ENCODE data around the gene PTPRU.
A peak's percentile ranks its signal among the peaks of the same experiment; 100 is the strongest.

PTPRU gene

DNA sequence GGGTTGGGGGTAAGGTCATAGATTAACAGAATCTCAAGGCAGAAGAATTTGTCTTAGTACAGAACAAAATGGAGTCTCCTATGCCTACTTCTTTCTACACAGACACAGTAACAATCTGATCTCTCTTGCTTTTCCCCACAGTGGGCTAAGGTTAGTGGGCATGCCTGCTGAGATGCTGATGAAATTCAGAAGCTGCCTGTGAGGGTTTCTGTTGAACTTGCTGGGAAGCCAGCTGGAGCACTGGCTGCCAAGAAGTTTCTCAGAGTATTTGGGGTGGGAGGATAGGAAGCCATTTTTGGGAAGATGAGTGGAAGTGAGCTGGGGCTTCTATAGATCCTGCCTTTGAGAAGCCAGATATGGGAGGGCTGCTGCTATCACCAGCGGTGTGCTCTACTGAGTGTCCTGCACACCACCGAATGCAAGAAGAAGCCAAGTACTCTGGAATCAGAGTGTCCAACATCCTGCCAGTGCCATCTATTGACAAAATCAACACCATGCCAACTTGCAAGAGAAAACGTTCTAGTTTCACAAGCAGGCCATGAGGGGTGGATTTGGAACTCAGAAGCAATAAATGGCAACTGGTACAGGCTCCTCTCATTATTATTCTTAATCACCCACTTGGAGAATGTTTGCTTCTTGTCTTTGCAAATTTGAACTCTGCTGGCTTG is 102.7 kb downstream of the PTPRU start:
- in situ Hi-C loops (cut with HindIII; ENCODE audit: low pct_unique_long_range_greater_than_20kb, low sequenced_read_pairs) = no loop called here
- peak in 1 of 2 experiments; percentile 35 for DNase-seq (ENCODE audit: low read depth in 1 of 2, low spot score in 1 of 2)
- no peak for TF ChIP-seq JUND (IDR thresholded peaks at IDR 0.05; ENCODE audit: low read depth)

DNA sequence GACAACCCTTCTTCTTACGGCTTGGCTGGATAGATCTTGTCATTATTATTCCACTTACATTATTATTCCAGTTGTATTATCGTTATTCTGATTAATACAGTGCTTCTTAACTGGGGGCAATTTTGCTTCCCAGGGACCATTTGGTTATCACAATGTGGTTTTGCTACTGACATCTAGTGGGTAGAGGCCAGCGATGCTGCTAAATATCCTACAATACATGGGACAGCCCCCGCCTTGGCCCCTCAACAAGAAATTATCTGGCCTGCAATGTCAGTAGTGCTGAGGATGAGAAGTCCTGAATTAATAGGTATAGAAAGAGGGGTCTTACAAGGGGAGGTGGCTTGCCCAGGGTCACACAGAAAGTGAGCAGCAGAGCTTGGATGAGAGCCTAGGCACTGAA is 105.6 kb downstream of the PTPRU start:
- TF ChIP-seq JUND (IDR thresholded peaks at IDR 0.05; ENCODE audit: low read depth) = no peak
- DNase-seq (ENCODE audit: low read depth in 1 of 2, low spot score in 1 of 2) = no peak
- in situ Hi-C loops (cut with HindIII; ENCODE audit: low pct_unique_long_range_greater_than_20kb, low sequenced_read_pairs) = no loop called here

DNA sequence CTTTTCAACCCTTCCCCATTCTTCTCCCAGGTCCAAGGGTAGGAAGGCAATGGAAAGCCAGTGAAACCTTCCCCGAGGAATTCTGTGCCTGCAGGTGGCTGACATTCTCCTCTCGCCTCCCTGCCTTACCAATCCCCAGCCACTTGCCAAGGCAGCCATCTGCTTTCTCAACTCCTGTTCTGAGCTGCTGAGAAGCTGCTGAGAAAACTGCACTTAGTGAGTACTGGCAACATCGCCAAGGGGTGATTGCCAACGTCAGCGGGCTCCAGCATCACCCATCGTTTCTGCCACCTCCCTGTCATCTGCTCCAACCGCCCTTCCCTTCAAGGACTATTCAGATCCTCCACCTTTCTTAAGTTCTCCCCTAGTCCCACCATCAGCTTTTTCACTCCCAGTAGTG is 106.0 kb downstream of the PTPRU start:
- in situ Hi-C loops (cut with HindIII; ENCODE audit: low pct_unique_long_range_greater_than_20kb, low sequenced_read_pairs) = no loop called here
- no peak for TF ChIP-seq JUND (IDR thresholded peaks at IDR 0.05; ENCODE audit: low read depth)

DNA sequence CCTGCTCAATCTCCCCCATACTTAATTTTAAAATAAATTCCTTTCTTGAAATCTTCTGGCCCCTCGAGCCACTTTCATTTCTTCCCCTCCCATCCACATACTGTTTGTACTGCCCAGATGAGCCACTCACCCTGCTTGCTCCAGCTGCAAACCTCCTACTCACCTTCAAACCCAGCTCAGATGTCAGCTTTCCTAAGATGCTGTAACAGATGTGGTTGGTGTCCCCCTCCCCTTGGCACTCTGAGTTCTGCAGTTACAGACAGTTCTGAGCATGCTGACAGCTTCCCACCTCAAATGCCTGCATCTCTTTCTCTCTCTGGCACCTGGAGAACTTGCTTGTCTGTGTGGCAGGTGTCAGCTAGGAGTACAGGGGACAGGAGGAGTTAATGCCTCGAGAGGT is 106.7 kb downstream of the PTPRU start:
- DNase-seq (ENCODE audit: low read depth in 1 of 2, low spot score in 1 of 2) = no peak
- in situ Hi-C loops (cut with HindIII; ENCODE audit: low pct_unique_long_range_greater_than_20kb, low sequenced_read_pairs) = no loop called here
- TF ChIP-seq JUND (IDR thresholded peaks at IDR 0.05; ENCODE audit: low read depth) = no peak

More for the DNA sequence above, 106.0 kb downstream of the PTPRU start:
- no peak for DNase-seq (ENCODE audit: low read depth in 1 of 2, low spot score in 1 of 2)

DNA sequence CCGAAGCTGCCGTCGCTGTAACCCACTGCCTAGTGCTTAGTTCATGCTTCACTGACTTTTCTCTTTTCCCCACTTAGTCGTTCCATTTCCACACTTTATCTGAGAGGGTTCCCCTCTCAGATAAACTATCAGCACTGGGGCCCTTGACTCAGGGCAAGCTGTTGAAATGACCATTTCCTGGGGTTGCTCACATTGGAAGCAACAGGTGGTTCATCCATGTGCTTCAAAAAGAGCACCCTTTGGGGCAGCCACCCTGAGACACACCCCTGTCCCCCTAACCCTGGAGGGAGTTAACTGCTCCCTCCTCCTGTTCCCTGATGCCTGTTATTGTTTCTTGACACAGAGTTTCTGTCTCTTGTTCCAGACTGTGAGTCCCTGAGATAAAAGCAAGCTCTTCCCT is 107.2 kb downstream of the PTPRU start:
- in situ Hi-C loops (cut with HindIII; ENCODE audit: low pct_unique_long_range_greater_than_20kb, low sequenced_read_pairs) = no loop called here
- no peak for DNase-seq (ENCODE audit: low read depth in 1 of 2, low spot score in 1 of 2)

DNA sequence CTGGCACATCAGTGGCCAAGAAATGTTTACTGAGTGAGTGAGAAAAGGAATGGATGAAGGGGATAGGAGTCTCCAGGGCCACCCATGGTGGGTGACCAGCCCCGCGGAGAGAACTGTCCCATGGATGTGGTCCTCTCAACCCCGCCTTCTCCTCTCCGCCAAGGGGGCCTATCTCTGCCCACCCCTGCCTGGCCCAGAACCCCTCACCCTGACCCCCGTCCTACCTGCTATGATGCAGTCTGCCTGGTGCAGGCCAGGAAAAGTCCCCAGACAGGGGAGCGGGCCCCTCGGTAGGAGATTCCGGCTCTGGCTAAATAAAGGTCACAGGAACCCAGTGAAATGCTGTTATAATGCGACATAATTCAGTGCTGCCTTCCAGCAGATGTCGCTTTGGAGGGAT is 107.6 kb downstream of the PTPRU start:
- no peak for TF ChIP-seq JUND (IDR thresholded peaks at IDR 0.05; ENCODE audit: low read depth)
- in situ Hi-C loops (cut with HindIII; ENCODE audit: low pct_unique_long_range_greater_than_20kb, low sequenced_read_pairs) = no loop called here
- no peak for DNase-seq (ENCODE audit: low read depth in 1 of 2, low spot score in 1 of 2)

More for the DNA sequence above, 107.2 kb downstream of the PTPRU start:
- no peak for TF ChIP-seq JUND (IDR thresholded peaks at IDR 0.05; ENCODE audit: low read depth)

DNA sequence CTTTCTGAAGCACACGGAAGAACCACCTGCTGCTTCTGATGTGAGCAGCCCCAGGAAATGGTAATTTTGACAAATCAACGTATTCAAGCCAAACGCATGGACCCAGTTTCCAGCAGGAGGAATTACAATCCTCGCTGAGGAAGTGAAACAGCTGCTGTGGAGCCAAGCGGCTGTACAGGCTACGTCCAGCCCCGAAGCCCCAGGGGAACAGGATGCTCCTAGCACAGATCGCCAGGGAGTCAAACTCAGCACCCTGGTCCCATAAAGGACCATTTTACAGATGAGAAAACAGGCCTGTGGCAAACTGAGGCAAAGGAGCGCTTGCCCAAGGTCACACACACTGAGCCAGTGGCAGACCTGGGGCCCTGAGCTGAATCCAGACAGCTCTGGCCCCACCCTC is 108.0 kb downstream of the PTPRU start:
- no peak for TF ChIP-seq JUND (IDR thresholded peaks at IDR 0.05; ENCODE audit: low read depth)

DNA sequence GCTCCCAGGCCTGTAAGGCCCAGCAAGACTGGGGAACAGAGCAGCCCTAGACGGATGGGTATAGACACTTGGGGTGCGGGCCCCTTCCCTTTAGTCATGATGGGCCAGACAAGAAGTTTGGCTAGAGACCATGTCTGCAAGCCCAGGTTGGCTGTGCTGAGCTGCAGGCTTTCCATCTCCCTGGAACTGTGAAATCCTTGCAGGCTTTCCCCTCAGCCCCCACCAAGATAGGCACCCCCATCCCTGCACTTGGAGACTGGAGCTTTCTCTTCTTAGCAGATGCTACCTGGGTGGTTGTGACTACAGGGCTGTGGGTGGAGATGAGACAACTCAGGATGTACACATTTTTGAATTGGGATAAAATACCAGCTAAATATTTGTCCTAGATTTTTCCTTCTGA is 110.3 kb downstream of the PTPRU start:
- in situ Hi-C loops (cut with HindIII; ENCODE audit: low pct_unique_long_range_greater_than_20kb, low sequenced_read_pairs) = no loop called here
- no peak for DNase-seq (ENCODE audit: low read depth in 1 of 2, low spot score in 1 of 2)
- TF ChIP-seq JUND (IDR thresholded peaks at IDR 0.05; ENCODE audit: low read depth) = no peak

More for the DNA sequence above, 108.0 kb downstream of the PTPRU start:
- DNase-seq (ENCODE audit: low read depth in 1 of 2, low spot score in 1 of 2) = no peak
- in situ Hi-C loops (cut with HindIII; ENCODE audit: low pct_unique_long_range_greater_than_20kb, low sequenced_read_pairs) = no loop called here

DNA sequence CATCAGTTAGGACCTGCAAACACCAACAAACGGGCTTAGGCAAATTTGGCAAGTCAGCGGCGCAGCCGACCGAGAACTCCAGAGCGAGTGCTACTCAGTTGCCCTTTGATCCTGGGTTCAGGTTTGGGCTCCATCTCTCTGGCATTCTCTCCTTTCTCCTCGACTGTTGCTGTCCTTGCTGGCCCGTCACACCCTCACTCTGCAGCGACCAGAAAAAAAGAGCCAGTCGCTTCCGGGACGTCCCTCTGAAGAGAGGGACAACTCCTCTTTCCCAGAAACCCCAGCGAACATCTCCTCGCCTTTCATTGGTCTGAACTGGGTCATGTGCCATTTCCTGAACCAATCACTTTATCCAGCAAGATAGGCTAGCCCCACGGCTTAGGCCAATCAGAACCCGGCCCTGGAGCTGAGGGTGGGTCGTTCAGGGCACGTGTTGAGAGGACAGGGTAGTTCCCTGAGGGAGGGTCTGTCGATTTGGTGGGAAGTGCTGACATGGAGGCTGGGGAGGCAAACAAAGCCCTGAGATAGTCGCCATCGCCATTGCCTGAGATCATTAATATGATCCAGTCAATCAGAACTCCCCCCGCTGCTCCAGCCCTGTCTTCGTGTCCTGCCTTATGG is 113.7 kb downstream of the PTPRU start:
- peak in 1 of 2 experiments; percentile 8 for DNase-seq (ENCODE audit: low read depth in 1 of 2, low spot score in 1 of 2)
- TF ChIP-seq JUND (IDR thresholded peaks at IDR 0.05; ENCODE audit: low read depth) = no peak
- in situ Hi-C loops (cut with HindIII; ENCODE audit: low pct_unique_long_range_greater_than_20kb, low sequenced_read_pairs) = no loop called here

DNA sequence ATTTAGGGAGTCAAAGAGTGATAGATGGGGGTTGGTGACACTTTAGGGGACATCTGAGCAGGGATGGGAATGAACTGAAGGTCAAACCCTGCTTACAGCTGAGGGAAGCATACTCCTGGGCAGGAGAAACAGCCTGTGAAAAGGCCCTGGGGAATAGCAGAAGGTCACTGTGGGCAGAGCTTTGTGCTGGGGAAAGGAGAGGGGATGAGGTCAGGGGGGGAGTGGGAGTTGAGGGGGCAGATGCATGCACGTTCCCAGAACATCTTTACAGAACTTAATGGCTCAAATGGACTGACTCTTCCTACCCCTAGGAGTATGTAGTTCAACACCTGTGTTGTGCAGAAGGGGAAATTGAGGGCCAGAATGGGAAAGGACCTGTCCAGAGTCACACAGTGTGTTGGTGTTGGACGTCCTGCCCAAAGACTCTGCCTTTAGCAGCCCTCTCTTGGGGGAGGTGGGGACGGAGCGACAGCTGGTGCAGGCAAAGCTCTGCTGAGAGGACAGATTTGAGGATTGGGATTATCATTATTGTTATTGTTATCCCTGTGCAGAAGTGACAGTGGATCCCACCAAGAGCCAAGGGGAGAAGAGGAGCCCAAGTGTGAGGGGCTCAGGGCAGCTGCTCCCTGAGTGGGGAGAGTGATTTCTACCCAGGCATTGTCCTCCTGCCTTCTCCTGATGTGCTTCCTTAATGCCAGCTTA is 116.5 kb downstream of the PTPRU start:
- in situ Hi-C loops (cut with HindIII; ENCODE audit: low pct_unique_long_range_greater_than_20kb, low sequenced_read_pairs) = no loop called here
- no peak for TF ChIP-seq JUND (IDR thresholded peaks at IDR 0.05; ENCODE audit: low read depth)
- no peak for DNase-seq (ENCODE audit: low read depth in 1 of 2, low spot score in 1 of 2)

DNA sequence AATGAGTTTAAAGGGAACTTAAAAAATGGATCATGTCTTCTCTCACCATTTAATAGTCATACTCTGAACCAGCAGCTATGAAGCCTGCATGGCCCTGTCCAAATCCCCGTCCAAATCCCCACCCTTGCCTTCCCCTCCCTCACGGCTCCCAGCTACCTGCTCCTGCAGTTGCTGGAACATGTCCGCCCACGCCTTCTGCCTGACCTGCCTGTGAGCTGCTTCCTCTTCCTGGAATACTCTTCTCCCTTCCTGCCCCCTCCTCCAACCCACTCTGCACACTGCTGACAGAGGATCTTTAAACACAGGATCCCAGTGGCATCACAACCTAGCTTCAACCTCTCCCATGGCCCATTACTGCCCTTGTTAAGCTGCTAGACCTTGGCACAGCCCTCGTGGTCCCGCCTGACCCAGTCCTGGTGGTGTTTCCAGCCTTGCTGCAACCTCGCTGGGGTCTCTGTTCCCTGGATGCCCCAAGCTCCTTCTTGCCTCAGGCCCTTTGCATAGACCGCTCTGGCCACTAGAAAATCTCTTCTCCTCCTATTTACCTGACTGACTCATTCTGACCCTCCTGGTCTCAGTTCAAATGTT is 118.3 kb downstream of the PTPRU start:
- no peak for DNase-seq (ENCODE audit: low read depth in 1 of 2, low spot score in 1 of 2)
- TF ChIP-seq JUND (IDR thresholded peaks at IDR 0.05; ENCODE audit: low read depth) = no peak
- in situ Hi-C loops (cut with HindIII; ENCODE audit: low pct_unique_long_range_greater_than_20kb, low sequenced_read_pairs) = no loop called here

DNA sequence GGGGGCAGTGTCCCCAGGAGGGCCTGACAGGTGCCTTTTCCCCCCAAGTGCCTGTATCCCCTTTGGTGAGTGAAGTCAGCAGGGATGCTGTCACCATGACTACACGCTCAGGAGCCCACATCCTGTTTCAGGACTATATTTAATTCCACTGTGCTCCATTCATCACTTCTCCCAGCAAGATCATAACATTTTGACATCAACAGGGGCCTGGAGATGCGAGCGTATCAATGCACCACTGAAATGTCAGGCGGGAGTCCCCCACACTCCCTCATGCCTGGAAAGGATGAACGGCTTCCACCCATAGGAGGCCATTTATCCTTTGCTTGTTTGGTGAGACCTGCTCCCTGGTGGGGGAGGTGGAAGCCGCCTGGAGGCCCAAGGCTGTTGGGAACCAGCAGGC is 119.1 kb downstream of the PTPRU start:
- no peak for DNase-seq (ENCODE audit: low read depth in 1 of 2, low spot score in 1 of 2)
- in situ Hi-C loops (cut with HindIII; ENCODE audit: low pct_unique_long_range_greater_than_20kb, low sequenced_read_pairs) = no loop called here
- no peak for TF ChIP-seq JUND (IDR thresholded peaks at IDR 0.05; ENCODE audit: low read depth)

DNA sequence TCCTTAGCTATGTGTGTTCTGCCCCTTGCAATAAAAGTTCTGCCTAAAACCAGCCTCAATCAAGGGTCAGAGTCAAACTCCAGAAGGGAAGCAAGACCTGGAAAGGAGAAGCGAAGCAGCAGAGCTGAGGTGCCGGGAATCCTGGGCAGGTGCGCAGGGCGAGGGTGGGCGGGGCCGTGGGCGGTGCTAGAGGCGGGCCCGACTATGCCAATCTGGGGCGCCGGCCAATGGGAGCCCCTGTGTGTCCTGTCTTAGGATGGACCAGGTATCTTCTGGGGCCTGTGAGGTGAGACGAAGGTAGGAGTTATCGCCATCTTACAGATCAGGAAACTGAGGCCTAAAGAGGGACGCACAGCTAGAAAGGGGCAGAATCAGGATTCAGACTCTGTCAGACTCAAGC is 120.3 kb downstream of the PTPRU start:
- peak; percentile 14 to 49 for DNase-seq (ENCODE audit: low read depth in 1 of 2, low spot score in 1 of 2)
- in situ Hi-C loops (cut with HindIII; ENCODE audit: low pct_unique_long_range_greater_than_20kb, low sequenced_read_pairs) = no loop called here
- TF ChIP-seq JUND (IDR thresholded peaks at IDR 0.05; ENCODE audit: low read depth) = no peak

Measured in T47D (cell line).